ENCODE measurements around the gene KIAA0232. TPM values are rescaled to one million over a fixed set of nuclear protein-coding genes. Genes with fewer than 3 reads are reported as not detected.
"Not testable (repeated sequence)": the region's sequence is repeated elsewhere in the genome, so short reads cannot be mapped to it uniquely, and the experiment has no call there.

Gene KIAA0232
- total RNA-seq, 1 donor = 28.4 TPM

GRCh38 chr4:6893449-6894085 is 111.0 kb downstream of the KIAA0232 start:
- Histone ChIP-seq H3K4me3 (ENCODE audit: low read length) (no peak overlapping the region), H3K27me3 (ENCODE audit: insufficient read depth, low read length) (no peaks in the 10 kb centered on the region), H3K9me3 (ENCODE audit: low read depth, low read length) (no peaks in the 10 kb centered on the region), H3K4me1 (ENCODE audit: insufficient read depth, low read length) (peaks cover 57% of the 10 kb centered on the region)

GRCh38 chr4:6894086-6894478 is 111.6 kb downstream of the KIAA0232 start:
- H3K9me3 ChIP-seq (ENCODE audit: low read depth, low read length) = no peaks in the 10 kb centered on the region
- peaks cover 57% of the 10 kb centered on the region for H3K4me1 ChIP-seq (ENCODE audit: insufficient read depth, low read length)

GRCh38 chr4:6894528-6895498 is 112.3 kb downstream of the KIAA0232 start:
- H3K9me3 ChIP-seq (ENCODE audit: low read depth, low read length) = no peaks in the 10 kb centered on the region
- H3K4me3 ChIP-seq (ENCODE audit: low read length) = no peak overlapping the region
- peaks cover 59% of the 10 kb centered on the region for H3K4me1 ChIP-seq (ENCODE audit: insufficient read depth, low read length)

More at GRCh38 chr4:6894086-6894478, 111.6 kb downstream of the KIAA0232 start:
- H3K27me3 ChIP-seq (ENCODE audit: insufficient read depth, low read length) = no peaks in the 10 kb centered on the region
- no peak overlapping the region for H3K4me3 ChIP-seq (ENCODE audit: low read length)

GRCh38 chr4:6896035-6896434 is 113.5 kb downstream of the KIAA0232 start:
- no peaks in the 10 kb centered on the region for H3K27me3 ChIP-seq (ENCODE audit: insufficient read depth, low read length)
- H3K4me3 ChIP-seq (ENCODE audit: low read length) = no peak overlapping the region
- H3K4me1 ChIP-seq (ENCODE audit: insufficient read depth, low read length) = peaks cover 56% of the 10 kb centered on the region
- no peaks in the 10 kb centered on the region for H3K9me3 ChIP-seq (ENCODE audit: low read depth, low read length)

More at GRCh38 chr4:6894528-6895498, 112.3 kb downstream of the KIAA0232 start:
- no peaks in the 10 kb centered on the region for H3K27me3 ChIP-seq (ENCODE audit: insufficient read depth, low read length)

GRCh38 chr4:6898763-6899162 is 116.2 kb downstream of the KIAA0232 start:
- Histone ChIP-seq H3K27me3 (ENCODE audit: insufficient read depth, low read length) (no peaks in the 10 kb centered on the region), H3K4me1 (ENCODE audit: insufficient read depth, low read length) (peaks cover 29% of the 10 kb centered on the region), H3K4me3 (ENCODE audit: low read length) (no peak overlapping the region), H3K9me3 (ENCODE audit: low read depth, low read length) (no peaks in the 10 kb centered on the region)

GRCh38 chr4:6900181-6900812 is 117.8 kb downstream of the KIAA0232 start:
- Histone ChIP-seq H3K27me3 (ENCODE audit: insufficient read depth, low read length) (no peaks in the 10 kb centered on the region), H3K4me1 (ENCODE audit: insufficient read depth, low read length) (peaks cover 17% of the 10 kb centered on the region), H3K4me3 (ENCODE audit: low read length) (no peak overlapping the region), H3K9me3 (ENCODE audit: low read depth, low read length) (no peaks in the 10 kb centered on the region)

GRCh38 chr4:6900956-6901355 is 118.4 kb downstream of the KIAA0232 start:
- H3K4me1 ChIP-seq (ENCODE audit: insufficient read depth, low read length) = peaks cover 17% of the 10 kb centered on the region
- no peaks in the 10 kb centered on the region for H3K9me3 ChIP-seq (ENCODE audit: low read depth, low read length)
- H3K4me3 ChIP-seq (ENCODE audit: low read length) = no peak overlapping the region
- no peaks in the 10 kb centered on the region for H3K27me3 ChIP-seq (ENCODE audit: insufficient read depth, low read length)

- Histone ChIP-seq H3K4me3 (ENCODE audit: low read length) (no peak overlapping the region), H3K9me3 (ENCODE audit: low read depth, low read length) (no peaks in the 10 kb centered on the region), H3K27me3 (ENCODE audit: insufficient read depth, low read length) (no peaks in the 10 kb centered on the region), H3K4me1 (ENCODE audit: insufficient read depth, low read length) (peaks cover 17% of the 10 kb centered on the region)
Measured at GRCh38 chr4:6901669-6902317, 119.3 kb downstream of the KIAA0232 start.

GRCh38 chr4:6902318-6903042 is 120.0 kb downstream of the KIAA0232 start:
- Histone ChIP-seq H3K27me3 (ENCODE audit: insufficient read depth, low read length) (no peaks in the 10 kb centered on the region), H3K4me1 (ENCODE audit: insufficient read depth, low read length) (peaks cover 18% of the 10 kb centered on the region), H3K9me3 (ENCODE audit: low read depth, low read length) (no peaks in the 10 kb centered on the region), H3K4me3 (ENCODE audit: low read length) (no peak overlapping the region)

- Histone ChIP-seq H3K4me3 (ENCODE audit: low read length) (no peak overlapping the region), H3K27me3 (ENCODE audit: insufficient read depth, low read length) (no peaks in the 10 kb centered on the region), H3K9me3 (ENCODE audit: low read depth, low read length) (no peaks in the 10 kb centered on the region), H3K4me1 (ENCODE audit: insufficient read depth, low read length) (peaks cover 25% of the 10 kb centered on the region)
Measured at GRCh38 chr4:6905516-6906445, 123.3 kb downstream of the KIAA0232 start.

- peaks cover 32% of the 10 kb centered on the region for H3K4me1 ChIP-seq (ENCODE audit: insufficient read depth, low read length)
- not testable (repeated sequence) for H3K27me3 ChIP-seq (ENCODE audit: insufficient read depth, low read length); H3K4me3 ChIP-seq (ENCODE audit: low read length); H3K9me3 ChIP-seq (ENCODE audit: low read depth, low read length)
Measured at GRCh38 chr4:6906486-6906885, 124.0 kb downstream of the KIAA0232 start.

GRCh38 chr4:6907658-6908191 is 125.2 kb downstream of the KIAA0232 start:
- H3K4me1 ChIP-seq (ENCODE audit: insufficient read depth, low read length) = peaks cover 44% of the 10 kb centered on the region

GRCh38 chr4:6908432-6909112 is 126.0 kb downstream of the KIAA0232 start:
- Histone ChIP-seq H3K9me3 (ENCODE audit: low read depth, low read length) (no peaks in the 10 kb centered on the region), H3K4me1 (ENCODE audit: insufficient read depth, low read length) (peaks cover 53% of the 10 kb centered on the region), H3K27me3 (ENCODE audit: insufficient read depth, low read length) (no peaks in the 10 kb centered on the region), H3K4me3 (ENCODE audit: low read length) (peak overlapping the region; percentile 83)

More at GRCh38 chr4:6907658-6908191, 125.2 kb downstream of the KIAA0232 start:
- Histone ChIP-seq H3K27me3 (ENCODE audit: insufficient read depth, low read length) (no peaks in the 10 kb centered on the region), H3K4me3 (ENCODE audit: low read length) (no peak overlapping the region), H3K9me3 (ENCODE audit: low read depth, low read length) (no peaks in the 10 kb centered on the region)

Measured in mononuclear cell (primary cell).